OCI-LY1 (cell line): ENCODE measurements around the gene WNT7B.

Experiments used
- H2AFZ ChIP-seq: fragments of 200-600 bp; sonication (generic), shearing (Covaris generic); 2 replicates; pipeline ENCODE4 v1.6.0; 2014; ENCODE audit warnings: antibody characterized with exemption, mild to moderate bottlenecking, low read length
- H3F3A ChIP-seq: fragments of 200-600 bp; sonication (generic), shearing (Covaris generic); 2 replicates; pipeline ENCODE4 v1.6.0; 2014; ENCODE audit warnings: mild to moderate bottlenecking, antibody characterized with exemption, low read length, moderate library complexity; ENCODE audit not compliant: insufficient read depth
- H3K27ac ChIP-seq: fragments of 200-600 bp; sonication (generic); 2 replicates; pipeline ENCODE4 v1.5.1; 2014; ENCODE audit warnings: low read length, mixed run types, mild to moderate bottlenecking, low read depth; ENCODE audit not compliant: poor library complexity, severe bottlenecking
- H3K27me3 ChIP-seq: fragments of 200-600 bp; sonication (generic); 2 replicates; pipeline ENCODE4 v1.6.0; 2014; ENCODE audit warnings: antibody characterized with exemption, mild to moderate bottlenecking, low read length, moderate library complexity; ENCODE audit not compliant: insufficient read depth
- H3K36me3 ChIP-seq: fragments of 200-600 bp; sonication (generic); 2 replicates; pipeline ENCODE4 v1.6.1; 2014; ENCODE audit warnings: mild to moderate bottlenecking, antibody characterized with exemption, low read length, moderate library complexity, mixed read lengths; ENCODE audit not compliant: insufficient read depth
- H3K4me1 ChIP-seq: fragments of 200-600 bp; sonication (generic); 2 replicates; pipeline ENCODE4 v1.5.1; 2014; ENCODE audit warnings: mild to moderate bottlenecking, low read length, moderate library complexity; ENCODE audit not compliant: insufficient read depth, severe bottlenecking
- H3K4me2 ChIP-seq: fragments of 200-600 bp; sonication (generic), shearing (Covaris generic); 2 replicates; pipeline ENCODE4 v1.6.1; 2014; ENCODE audit warnings: low read length
- H3K4me3 ChIP-seq: fragments of 200-600 bp; sonication (generic); 2 replicates; pipeline ENCODE4 v1.5.1; 2014; ENCODE audit warnings: low read length, low read depth, mild to moderate bottlenecking, mixed read lengths; ENCODE audit not compliant: poor library complexity, severe bottlenecking
- H3K79me2 ChIP-seq: fragments of 200-600 bp; shearing (Covaris generic); 2 replicates; pipeline ENCODE4 v1.6.1; 2016; ENCODE audit warnings: mixed run types, low read length, mixed read lengths; ENCODE audit not compliant: insufficient read depth
- H3K9ac ChIP-seq: fragments of 200-600 bp; sonication (generic), shearing (Covaris generic); 2 replicates; pipeline ENCODE4 v1.6.1; 2014; ENCODE audit warnings: mild to moderate bottlenecking, low read length, mixed read lengths
- H3K9me2 ChIP-seq: fragments of 200-600 bp; sonication (generic), shearing (Covaris generic); 2 replicates; pipeline ENCODE4 v1.6.1; 2014; ENCODE audit warnings: low read depth, mild to moderate bottlenecking, low read length, mixed read lengths
- H3K9me3 ChIP-seq: fragments of 200-600 bp; shearing (Covaris generic); 2 replicates; pipeline ENCODE4 v1.6.1; 2014; ENCODE audit warnings: low read length, mixed read lengths
- H4K20me1 ChIP-seq: fragments of 200-600 bp; sonication (generic), shearing (Covaris generic); 2 replicates; pipeline ENCODE4 v1.6.0; 2016; ENCODE audit warnings: mild to moderate bottlenecking, low read length; ENCODE audit not compliant: insufficient read depth
- CTCF ChIP-seq: fragments of 200-600 bp; sonication (generic), shearing (Covaris generic); IDR thresholded peaks from 2 replicates; pipeline ENCODE4 v1.5.1; 2017; ENCODE audit warnings: mild to moderate bottlenecking, antibody characterized with exemption, low read length, moderate library complexity, mixed read lengths
- EZH2 ChIP-seq: fragments of 200-600 bp; sonication (generic), shearing (Covaris generic); IDR thresholded peaks from 2 replicates; pipeline ENCODE4 v1.8.0; 2017; ENCODE audit warnings: borderline replicate concordance, mixed run types, mild to moderate bottlenecking, antibody characterized with exemption, low read length, moderate library complexity, mixed read lengths

The WNT7B gene

DNA sequence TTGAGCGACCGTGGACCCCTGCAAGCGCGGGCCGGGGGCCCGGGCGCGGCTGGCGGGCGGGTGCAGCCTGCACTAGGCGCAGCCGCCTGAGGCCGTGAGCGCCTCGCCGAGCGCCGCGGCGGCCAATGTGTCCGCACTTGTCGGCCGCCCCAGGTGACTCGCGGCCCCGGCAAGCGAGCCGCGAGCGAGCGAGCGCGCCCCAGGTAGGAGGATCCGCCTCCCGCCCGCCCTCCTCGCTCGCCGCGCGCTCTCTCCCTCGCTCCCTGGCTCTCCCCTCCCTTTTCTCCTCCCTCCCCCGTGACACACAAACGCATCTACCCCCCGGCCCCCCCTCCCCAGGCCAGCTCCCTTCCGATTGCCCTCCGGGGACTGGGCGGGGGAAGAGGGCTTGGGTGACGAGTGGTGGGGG, at the start of gene WNT7B:
Gene WNT7B (minus strand): TSS at position 160 of the 409 bp plus-strand sequence. CDS start 408 bp downstream, outside the sequence.
- no peaks in the 10 kb centered on the region for H3F3A ChIP-seq
- no peak within 1 kb of the TSS for H3K27ac ChIP-seq
- H2AFZ ChIP-seq = no peak within 1 kb of the TSS
- H3K79me2 ChIP-seq = no peaks in the 10 kb centered on the region
- peaks cover 16% of the 10 kb centered on the region for H3K4me1 ChIP-seq
- H4K20me1 ChIP-seq = no peaks in the 10 kb centered on the region
- H3K4me2 ChIP-seq = no peak within 1 kb of the TSS
- no peaks in the 10 kb centered on the region for H3K36me3 ChIP-seq
- H3K9me2 ChIP-seq = no peaks in the 10 kb centered on the region
- TF ChIP-seq EZH2 (no peak), CTCF (no peak)
- H3K9me3 ChIP-seq = no peaks in the 10 kb centered on the region
- no peak within 1 kb of the TSS for H3K4me3 ChIP-seq
- H3K27me3 ChIP-seq = no peaks in the 10 kb centered on the region
- H3K9ac ChIP-seq = no peak within 1 kb of the TSS

GRCh38 chr22:46025973-46026898, 49.3 kb upstream of the WNT7B start:
- no peaks in the 10 kb centered on the region for H4K20me1 ChIP-seq
- H3K36me3 ChIP-seq = no peaks in the 10 kb centered on the region
- H3K9me3 ChIP-seq = no peaks in the 10 kb centered on the region
- no peak overlapping the region for H3K9ac ChIP-seq
- TF ChIP-seq EZH2 = no peak
- no peak for TF ChIP-seq CTCF
- H3K27ac ChIP-seq = no peak overlapping the region
- no peak overlapping the region for H3K4me3 ChIP-seq
- no peak overlapping the region for H3K4me2 ChIP-seq
- no peak overlapping the region for H2AFZ ChIP-seq
- no peaks in the 10 kb centered on the region for H3K9me2 ChIP-seq
- no peaks in the 10 kb centered on the region for H3F3A ChIP-seq
- H3K27me3 ChIP-seq = peaks cover 10% of the 10 kb centered on the region; the same call in 1 of the 2 replicates
- no peaks in the 10 kb centered on the region for H3K79me2 ChIP-seq
- no peaks in the 10 kb centered on the region for H3K4me1 ChIP-seq

DNA sequence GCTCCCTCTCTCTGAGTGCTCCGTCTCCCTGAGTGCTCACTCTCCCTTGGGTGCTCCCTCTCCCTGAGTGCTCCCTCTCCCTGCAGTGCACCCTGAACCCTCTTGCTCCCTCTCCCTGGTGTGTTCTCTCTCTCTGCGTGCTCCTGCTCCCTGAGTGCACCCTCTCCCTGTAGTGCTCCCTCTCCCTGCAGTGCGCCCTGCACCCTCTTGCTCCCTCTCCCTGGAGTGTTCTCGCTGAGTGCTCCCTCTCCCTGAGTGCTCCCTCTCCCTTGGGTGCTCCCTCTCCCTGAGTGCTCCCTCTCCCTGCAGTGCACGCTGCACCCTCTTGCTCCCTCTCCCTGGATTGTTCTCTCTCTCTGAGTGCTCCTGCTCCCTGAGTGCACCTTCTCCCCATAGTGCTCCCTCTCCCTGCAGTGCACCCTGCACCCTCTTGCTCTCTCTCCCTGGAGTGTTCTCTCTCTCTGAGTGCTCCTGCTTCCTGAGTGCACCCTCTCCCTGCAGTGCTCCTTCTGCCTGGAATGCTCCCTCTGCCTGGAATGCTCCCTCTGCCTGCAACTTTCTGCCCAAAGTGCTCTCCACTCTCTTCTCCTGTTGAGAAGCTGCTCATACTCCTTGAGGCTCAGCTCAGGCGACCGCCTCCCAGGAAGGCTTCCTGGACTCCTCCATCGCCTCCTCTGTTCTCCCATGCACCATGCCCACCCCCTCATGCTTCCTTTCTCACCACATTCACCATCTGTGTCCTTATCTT, 48.4 kb upstream of the WNT7B start:
- Histone ChIP-seq H3K79me2 (no peaks in the 10 kb centered on the region), H3F3A (no peaks in the 10 kb centered on the region), H3K4me1 (no peaks in the 10 kb centered on the region), H2AFZ (no peak overlapping the region), H3K4me2 (no peak overlapping the region), H4K20me1 (no peaks in the 10 kb centered on the region), H3K27me3 (peaks cover 12% of the 10 kb centered on the region; the same call in 1 of the 2 replicates), H3K9me2 (no peaks in the 10 kb centered on the region), H3K9ac (no peak overlapping the region), H3K27ac (no peak overlapping the region), H3K36me3 (no peaks in the 10 kb centered on the region), H3K4me3 (no peak overlapping the region), H3K9me3 (no peaks in the 10 kb centered on the region)
- TF ChIP-seq EZH2 = no peak
- no peak for TF ChIP-seq CTCF
